CD4-positive, alpha-beta T cell treated with Interleukin-1 beta for 1 hour (primary cell): Measurements from ENCODE around the gene CA10.

Experiments used
- DNase-seq, 2 donors: peaks; one replicate each; pipeline ENCODE4 v3.0.0-alpha.2; 2020 to 2022

CA10 gene

DNA sequence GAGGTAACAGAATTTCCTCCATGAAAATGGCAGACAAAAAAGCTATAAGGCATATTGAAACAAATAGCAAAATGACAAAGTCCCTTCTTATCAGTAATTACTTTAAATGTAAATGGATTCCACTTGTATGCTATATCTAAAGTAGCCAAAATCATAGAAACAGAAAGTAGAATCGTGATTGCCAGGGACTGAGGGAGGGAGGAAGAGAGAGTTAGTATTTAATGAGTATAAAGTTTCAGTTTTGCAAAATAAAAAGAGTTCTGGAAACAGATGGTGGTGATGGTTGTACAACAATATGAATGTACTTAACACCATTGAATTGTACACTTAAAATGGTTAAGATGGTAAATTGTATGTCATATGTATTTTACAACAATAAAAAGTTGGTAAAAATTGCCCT is 407.4 kb downstream of the CA10 start:
- DNase-seq, result no peak

DNA sequence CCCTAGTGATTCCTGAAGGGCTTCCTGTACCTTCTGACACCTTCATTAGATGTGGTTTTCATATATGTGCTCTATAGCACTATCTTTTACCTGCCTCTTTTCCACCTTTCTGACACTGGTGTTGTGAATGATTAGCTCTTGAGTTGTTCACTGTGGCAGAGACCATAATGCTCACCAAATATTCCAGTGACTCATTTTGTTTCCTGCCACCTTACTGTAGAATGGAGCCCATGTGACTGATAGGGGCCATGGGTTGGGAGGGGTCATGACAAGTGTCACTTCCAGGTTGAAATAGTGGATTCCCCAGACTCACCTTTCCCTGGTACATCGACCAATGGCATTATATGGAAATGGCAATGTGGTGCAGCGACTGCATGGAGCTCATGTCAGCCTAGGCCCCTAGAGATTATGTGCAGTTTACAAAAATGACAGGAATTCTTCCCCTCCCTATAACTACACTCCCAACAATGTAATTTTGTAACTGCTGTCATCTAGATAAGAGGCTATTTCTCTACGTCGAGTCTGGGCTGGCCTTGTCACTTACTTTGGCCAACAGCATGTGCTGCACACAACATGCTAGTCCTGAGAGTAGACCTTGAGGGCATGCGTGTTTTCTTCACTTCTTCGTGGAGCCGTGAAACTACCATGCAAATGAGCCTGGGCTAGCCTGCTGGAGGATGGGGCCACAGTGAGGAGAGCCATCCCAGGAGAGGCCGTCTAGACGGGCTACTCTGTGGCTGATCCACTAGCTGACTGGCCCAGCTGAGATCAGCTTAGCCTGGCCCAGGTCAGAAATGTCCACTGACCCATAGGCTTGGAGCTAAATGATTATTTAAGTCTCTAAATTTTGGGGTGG is 409.5 kb downstream of the CA10 start:
- DNase-seq, result no peak

DNA sequence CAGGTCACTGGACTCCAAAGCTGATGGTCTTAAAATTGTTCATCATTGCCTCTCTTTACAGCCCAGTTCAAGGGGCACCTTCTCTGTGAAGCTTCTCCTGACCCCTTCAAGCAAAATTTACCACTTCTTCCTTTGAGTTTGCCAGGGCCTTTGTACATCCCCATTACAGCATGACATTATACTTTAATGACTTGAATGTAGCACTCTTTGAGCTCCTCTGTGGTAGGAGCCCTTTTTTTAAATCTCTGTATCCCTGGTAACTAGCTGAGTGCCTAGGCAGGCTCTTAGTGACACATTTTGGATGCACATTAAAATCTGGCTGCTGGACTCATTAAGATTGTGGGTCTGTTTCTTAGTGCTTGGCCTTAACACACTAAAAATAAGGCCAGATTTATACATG is 412.1 kb downstream of the CA10 start:
- DNase-seq, result no peak

DNA sequence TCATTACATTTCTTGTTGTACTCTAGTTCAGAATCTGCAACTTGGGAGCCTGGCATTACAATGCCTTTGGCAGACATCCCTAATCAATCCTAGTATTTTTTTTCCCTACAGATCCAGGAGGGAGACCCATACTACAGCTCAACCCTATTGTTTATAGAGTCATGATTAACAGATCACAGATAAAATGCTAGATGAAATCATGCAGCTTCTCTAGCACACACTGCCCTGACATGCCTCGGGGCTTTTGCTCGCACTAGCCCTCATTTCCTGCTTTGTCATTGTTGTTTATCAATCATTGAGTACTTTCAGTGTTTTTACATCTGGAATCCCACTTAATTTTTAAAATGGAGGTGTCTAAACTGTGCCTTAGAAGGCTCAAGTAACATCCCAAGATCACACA is 412.5 kb downstream of the CA10 start:
- no peak for DNase-seq

DNA sequence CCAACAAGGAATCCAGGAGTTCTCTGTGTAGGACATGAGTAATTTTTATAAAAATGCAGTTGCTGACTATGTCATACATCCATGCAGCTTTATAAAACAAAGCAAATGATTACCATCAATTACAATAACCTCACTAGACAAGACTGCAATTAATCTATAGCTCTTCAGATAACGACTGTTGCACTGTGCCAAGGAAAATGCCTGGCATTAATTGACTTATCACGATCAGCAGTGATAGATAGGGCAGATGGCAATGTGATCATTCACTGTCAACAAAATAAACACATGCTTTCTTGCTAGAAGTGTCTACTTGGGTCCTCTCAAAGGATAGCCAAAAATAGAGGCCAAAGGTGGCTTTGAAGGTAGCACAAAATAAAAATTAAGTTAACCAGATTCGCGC is 415.0 kb downstream of the CA10 start:
- DNase-seq, result no peak

DNA sequence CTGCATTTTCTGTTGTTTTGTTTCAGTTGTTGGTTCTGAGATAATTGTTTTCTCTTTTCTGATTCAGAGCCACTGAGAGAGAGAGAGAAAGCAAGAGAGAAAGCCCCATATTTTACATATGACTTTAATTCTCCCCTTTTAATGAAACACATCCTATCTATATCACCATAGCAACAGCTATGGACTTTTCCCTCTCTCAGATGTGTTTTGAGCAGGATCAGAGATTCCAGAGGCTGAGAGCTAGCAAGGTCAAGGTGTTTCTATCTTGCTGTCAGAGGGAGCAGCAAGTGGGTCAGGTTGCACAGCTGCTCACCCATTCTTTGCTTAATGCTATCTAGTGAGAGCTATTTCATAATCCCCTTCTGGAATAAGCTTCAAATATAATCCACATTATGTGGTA is 415.9 kb downstream of the CA10 start:
- no peak for DNase-seq

DNA sequence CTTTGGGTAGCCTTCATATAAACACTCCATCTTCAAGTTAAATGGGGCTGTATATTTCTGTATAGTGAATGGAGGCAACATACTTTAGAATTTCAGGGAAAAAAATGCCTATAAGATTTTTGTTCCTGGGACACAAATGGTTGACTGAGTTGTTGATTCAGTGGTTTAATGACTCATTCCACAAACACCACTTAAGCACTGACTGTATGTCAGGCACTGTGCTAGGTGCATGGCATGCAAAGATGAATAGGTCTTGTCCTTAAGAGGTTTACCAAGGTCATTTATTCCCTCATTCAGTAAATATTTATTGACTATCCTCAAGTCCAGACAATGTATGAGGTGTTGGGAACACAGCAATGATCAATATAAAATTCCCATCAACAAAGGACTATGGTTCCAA is 417.1 kb downstream of the CA10 start:
- DNase-seq, result no peak

DNA sequence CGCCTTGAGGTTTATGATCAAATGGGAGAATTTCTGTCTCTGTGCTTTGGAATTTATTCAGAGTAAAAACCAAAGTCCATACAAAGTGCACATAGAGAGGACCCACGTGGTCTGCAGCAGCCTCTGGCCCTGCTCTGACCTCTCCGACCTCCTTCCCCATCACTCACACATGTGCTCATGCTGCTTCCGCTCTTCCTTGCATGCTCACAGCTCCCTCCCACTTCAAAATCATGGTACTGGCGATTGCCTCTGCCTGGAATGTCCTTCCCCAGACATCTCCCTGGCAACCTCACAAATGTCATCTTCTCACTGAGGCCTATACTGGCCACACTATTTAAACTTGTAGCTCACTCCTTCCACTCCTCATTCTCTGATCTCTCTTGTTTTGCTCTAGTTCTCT is 418.0 kb downstream of the CA10 start:
- DNase-seq, result no peak

DNA sequence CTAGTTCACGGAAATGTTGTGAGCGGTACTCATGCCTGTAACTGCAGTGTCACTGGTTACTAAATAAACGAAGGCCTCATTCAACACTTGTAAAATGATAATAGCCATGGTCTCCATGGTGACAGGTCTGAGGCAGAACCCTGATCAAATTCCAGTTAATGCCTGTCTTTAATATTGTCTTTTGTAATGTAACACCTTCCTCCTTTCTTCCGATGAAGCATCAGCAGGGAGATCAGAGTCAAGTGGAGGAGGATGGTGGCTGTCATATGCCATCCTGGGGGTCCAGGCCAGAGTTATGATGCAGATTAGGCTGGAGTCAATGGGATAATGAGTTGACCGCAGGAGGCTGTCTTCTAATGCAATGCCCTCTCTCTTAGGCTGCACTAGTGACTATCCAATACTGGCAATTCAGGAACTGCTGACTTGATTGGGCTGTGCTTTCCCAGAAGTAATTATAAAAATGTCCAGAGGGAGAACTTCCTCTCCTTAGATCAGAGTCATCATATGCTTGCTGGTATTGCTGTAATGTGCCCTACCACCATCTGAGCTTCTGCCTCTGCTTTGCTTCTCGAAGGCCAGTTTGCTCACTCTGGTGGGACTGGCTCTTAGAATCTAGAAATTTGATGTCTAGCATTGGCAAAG is 419.1 kb downstream of the CA10 start:
- DNase-seq, result no peak

DNA sequence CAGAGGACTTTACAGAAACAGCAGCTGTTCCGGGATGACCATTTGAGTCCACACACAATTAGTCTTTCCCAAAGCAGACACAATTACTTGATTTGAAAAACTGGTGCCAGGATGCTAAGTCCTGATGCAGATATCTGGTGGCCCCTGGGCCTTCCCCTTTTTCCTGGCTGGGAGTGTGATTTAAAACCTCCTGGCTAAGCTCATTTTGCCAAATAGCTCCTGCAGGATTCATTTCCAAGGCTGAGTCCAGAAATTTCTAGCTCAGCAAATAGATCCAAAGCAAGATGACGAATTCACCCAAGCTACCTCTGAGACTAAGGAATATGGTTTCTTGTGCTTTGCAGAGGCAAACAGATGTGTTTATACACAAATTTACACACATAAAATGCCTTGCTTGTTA is 422.2 kb downstream of the CA10 start:
- DNase-seq, result no peak

DNA sequence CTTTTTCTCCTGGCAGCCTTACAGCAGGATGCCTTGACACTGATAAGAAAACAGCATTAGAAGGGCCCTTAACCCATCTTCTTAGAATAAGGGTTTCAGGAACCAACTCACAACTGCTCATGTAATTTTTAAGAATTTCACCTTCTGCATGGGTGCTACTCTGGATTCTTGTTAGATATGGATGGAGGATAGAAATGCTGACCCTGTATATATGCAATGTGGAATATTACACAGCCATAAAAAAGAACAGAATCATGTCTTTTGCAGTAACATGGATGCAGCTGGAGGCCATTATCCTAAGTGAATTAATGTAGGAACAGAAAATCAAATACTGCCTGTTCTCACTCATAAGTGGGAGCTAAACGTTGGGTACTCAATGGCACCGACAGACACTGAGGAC is 423.5 kb downstream of the CA10 start:
- DNase-seq, result no peak

DNA sequence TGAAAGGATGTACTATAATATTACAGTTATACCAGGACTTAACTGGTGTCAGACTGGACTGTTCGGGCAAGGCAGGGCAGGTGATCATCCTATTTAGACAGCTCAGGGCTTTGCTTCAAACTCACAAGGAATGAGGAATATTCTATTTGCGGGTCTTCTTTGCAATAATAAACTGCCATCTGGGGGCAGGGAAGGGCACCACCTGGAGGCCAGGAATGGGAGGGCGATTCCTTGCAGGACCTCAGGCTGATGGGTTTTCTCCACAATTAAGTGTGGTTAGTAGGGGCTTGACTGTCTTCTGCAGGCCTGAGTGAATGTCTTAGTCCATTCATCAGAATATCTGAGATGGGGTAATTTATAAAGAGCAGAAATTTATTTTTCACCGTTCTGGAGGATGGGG is 424.1 kb downstream of the CA10 start:
- no peak for DNase-seq

DNA sequence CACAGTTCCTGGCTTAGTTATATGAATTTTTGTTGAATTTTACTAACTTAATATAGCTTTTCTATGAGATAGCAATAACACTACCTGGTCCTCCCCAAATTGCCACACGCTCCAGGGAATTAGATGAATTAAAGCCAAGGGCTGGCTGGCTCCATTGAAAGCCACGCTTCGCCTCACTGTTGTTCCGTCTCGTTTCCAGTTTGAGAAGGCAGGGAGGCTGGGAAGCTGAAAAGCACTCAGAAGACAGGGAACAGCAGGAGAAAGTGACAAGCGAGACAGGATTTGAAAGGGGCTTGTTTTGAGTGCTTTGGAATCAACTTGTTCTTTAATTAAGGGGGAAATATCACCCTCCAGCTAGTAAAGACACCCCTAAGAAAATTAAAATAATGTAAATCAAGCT is 425.3 kb downstream of the CA10 start:
- DNase-seq, result no peak

DNA sequence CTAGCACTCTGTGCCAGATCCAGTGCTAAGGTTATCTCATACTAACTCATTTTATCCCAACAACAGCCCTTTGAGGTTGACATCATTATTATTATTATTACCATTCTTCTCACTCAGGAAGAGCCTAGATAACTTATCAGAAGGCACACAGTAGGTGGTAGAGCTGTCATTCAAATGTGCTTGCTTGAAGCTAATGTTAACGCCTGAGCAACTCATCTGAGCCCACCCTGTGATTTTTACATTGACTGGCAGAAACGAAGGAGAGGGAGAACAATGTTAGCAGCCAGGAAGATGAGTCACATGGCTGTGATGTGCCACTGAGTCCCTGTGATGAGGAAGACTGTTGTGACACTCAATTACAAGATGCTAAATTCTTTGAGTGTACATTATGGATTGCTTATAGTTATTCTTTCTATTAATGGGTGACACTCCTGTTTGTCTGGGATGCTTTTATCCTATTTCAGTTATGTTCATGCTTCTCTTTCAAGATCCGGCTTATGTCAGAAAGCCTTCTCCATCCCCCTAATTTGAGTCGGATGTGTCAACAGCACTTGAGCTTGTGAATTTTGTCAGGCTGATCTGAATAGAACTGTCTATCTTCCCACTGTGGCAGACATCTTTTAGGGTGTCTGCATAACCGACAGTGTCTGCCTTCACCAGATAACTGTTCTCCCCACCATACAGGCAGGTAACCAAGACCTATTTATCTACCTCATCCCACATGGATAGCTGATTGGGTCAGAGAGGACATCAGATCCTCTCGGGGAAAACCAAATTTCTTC is 426.4 kb downstream of the CA10 start:
- DNase-seq, result no peak

DNA sequence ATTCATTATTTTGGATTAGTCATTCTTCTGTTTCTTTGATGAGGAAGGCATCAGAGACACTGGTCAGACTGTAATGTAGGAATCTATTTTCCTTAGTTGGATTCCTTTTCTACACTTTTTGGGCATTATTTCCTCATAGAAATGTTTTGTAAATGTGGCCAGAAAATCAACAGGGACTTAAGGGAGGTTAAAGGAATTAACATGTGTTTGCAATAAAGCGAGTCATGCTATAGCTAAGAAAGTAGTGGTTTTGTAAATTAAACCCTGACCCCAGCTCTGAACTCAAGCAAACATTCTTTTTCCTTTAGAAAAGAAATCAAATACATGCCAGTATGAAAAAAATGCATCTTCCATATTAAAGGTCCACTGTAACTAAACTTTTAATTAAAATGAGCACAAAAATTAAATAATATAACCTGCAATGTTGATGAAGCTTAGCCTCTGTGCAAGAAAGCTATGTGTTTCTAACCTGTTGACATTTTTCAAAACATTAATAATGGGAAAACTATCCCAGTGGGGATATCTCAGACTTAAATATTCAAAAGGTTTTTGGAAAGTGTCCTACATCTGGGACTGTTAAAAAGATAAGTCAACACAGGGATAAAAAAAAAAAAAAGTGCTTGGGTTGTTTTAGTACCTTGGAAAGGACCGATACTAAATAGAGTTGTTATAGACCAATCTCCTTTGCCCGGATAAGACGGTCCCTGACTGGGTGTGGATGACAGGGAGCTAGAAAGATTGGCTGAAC is 428.0 kb downstream of the CA10 start:
- DNase-seq, result no peak

DNA sequence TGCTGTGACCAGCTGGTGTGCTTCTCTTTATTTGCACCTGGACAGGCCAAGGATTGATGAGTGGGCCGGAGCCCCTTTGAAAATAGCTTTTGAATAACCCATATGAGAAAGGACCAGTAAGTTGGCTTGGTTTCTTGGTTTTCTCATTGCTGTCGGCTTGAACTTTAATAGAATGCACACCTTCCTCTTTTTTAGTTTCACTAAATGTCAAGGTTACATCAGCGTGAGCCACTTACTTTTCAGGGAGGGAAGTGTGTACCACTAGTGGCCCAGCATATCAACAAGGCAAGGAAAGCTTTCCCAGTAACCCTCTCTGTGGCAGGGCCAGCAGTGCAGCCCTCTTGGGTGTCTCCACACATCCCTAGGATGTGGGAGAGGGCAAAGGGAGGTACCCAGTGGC is 433.3 kb downstream of the CA10 start:
- DNase-seq, result no peak

DNA sequence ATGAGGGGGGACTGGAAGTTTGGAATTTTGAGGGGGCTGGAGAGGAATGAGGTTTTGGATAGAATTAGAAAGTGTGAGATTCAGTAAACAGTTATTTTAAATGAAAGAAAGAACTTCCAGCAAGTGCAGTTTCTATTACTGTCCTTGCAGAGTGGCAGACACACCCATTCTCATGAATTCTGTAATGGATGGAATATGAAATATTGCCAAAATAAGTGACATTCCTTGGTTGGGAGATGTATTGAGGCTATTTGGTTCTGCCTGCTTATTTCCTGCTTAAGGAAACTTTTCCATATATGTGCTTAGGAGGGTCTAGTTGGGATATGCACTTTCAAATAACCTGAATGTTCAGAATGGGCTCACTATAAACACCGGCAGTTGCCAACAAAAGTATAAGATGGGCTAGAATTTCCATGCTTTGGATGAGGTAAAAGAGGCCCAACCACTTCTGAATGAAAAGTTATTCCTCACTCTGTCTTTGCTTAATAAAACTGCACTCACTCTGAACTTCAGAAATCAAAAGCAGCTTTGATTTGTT is 434.4 kb downstream of the CA10 start:
- no peak for DNase-seq

DNA sequence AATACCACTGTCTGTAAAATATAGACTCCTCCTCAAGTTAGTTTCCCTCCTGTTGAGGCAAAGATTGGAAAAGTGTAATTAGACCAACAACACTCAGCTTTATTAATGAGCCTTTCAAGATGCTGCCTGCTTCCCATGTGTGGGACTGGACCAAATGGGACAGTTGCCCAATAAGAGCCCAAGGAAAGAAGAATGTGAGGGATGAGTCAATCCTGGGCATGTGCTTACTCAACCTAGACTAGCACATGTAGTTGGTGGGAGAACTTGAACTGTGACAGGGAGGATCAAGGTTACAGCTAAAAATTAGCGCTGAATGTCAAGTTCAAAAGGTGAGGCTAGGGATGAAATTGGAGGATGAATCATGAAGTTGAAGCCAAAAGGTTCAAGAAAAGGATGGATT is 435.5 kb downstream of the CA10 start:
- DNase-seq, result no peak

DNA sequence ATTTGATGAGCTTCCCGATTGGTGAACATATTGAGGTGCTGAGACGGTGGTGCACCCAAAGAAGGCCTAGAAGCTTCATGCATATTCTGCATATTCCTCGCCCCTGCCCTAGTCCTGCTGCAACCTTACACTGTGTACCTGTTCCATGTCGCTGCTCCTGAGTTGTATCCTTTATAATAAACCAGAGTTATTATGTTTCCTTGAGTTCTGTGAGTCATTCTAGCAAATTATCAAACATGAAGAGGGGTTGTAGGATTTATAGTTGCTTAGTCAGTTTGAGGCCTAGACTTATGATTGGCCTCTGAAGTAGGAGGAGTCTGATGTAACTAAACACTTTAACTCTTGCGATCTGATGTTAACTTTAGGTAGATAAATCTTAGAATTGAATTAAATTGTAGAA is 436.8 kb downstream of the CA10 start:
- DNase-seq, result no peak

DNA sequence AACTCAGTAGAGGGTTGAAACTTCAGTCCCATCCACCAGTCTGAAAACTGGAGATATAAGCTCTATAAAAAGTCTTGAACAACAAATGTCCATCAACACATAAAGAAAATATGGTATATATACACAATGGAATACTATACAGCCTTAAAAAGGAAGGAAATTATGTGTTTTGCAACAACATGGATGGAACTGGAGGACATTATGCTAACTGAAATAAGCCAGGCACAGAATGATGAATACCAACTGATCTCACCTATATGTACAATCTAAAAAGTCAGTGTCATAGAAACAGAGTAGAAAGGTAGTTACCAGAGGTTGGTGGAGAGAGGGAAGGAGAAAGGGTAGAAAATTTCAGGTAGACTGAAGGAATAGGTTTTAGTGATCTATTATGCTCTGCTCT is 438.1 kb downstream of the CA10 start:
- no peak for DNase-seq

DNA sequence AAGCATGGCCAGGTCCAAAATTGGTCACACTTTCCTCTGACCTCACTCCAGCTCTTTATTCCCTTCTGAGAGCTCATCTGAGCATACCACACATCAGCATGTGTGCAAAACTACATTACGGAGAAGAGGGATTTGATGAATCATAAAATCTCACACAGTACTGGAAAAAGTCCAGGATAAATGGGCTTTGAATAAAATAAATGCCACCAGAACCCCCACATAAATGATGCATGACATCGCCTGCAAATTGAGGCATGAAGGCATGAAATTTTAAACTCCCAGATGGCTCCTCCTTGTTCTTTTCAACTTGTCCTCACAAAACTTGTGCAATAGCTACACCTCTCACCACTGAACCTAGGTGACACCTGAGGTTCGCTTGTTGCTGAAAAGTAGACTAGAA is 439.5 kb downstream of the CA10 start:
- no peak for DNase-seq

DNA sequence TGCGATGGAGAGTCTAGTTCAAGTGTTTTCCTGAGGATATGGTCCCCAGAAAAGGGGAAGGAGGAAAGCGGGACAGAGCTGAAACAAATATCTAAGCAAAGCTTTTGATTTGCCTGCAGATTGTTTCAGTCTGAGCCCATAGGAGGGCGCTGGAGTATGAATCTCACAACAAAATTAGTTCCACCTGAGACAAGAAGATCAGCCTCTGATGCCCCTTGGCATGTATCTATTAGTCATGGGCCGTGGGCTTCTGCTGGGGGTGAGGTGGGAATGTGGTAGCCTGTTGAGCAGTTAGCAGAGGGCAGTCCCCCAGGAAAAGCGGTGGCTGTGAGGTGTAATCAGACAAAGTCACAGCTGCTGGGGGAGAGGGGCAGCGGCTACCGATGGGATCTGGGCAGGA is 446.9 kb downstream of the CA10 start:
- no peak for DNase-seq

DNA sequence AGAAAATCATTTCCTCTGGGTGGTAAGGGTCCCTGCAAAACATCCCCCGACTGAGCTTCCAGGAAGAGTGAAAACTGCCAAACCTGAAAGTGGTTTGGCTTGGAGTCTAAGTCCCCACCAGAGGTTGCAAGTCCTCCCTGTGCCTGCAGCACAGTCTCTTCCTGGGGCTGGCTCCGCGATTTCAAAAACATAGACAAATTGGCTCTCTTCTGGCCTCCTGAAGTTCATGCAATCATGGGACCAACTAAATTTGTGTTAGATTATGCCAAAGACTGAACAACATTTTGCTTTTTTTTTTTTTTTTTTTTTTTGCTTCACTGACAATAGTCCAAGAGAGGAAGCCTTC is 447.9 kb downstream of the CA10 start:
- no peak for DNase-seq
